Measurements from ENCODE around the gene RELB.

Gene RELB

GRCh38 chr19:45063851-45064801, 62.9 kb downstream of the RELB start:
- no peak for DNase-seq

- no peak for DNase-seq
Measured at GRCh38 chr19:45066921-45067661, 65.8 kb downstream of the RELB start.

- no peak for DNase-seq
Measured at GRCh38 chr19:45068041-45068440, 66.8 kb downstream of the RELB start.

GRCh38 chr19:45069056-45069455, 67.8 kb downstream of the RELB start:
- no peak for DNase-seq

GRCh38 chr19:45070214-45070613, 69.0 kb downstream of the RELB start:
- DNase-seq, result no peak

- no peak for DNase-seq
Measured at GRCh38 chr19:45070861-45071544, 69.7 kb downstream of the RELB start.

GRCh38 chr19:45071545-45071938, 70.3 kb downstream of the RELB start:
- DNase-seq, result no peak

GRCh38 chr19:45071969-45072790, 70.9 kb downstream of the RELB start:
- DNase-seq, result no peak

GRCh38 chr19:45074744-45075300, 73.6 kb downstream of the RELB start:
- DNase-seq, result no peak

GRCh38 chr19:45075301-45076028, 74.2 kb downstream of the RELB start:
- peak; percentile 21 for DNase-seq

GRCh38 chr19:45076029-45076850, 75.0 kb downstream of the RELB start, which contains the start of gene ZNF296:
ZNF296 (minus strand) TSS chr19:45076478; CDS start chr19:45076373, 105 bp downstream.
- peak; percentile 4 for DNase-seq

GRCh38 chr19:45076851-45077730, 75.8 kb downstream of the RELB start:
- no peak for DNase-seq

- DNase-seq, result no peak
Measured at GRCh38 chr19:45078390-45079062, 77.3 kb downstream of the RELB start.

- peak; percentile 6 for DNase-seq
Measured at GRCh38 chr19:45079063-45079910, 78.0 kb downstream of the RELB start, which contains the start of gene GEMIN7. GEMIN7 (plus strand) TSS chr19:45079260; CDS start chr19:45090115, 10,855 bp downstream.

- no peak for DNase-seq
Measured at GRCh38 chr19:45079911-45080370, 78.7 kb downstream of the RELB start.

- DNase-seq, result no peak
Measured at GRCh38 chr19:45082170-45082569, 80.9 kb downstream of the RELB start.

GRCh38 chr19:45086480-45086879, 85.2 kb downstream of the RELB start:
- DNase-seq, result no peak
